IPS DF 19.7 (cell line): ENCODE measurements around the gene AGR2.

ENCODE experiments used
- DNase-seq: peaks from one replicate; pipeline ENCODE4 v3.0.0-alpha.2; 2013; ENCODE audit warnings: low read depth, low spot score

The AGR2 gene

DNA sequence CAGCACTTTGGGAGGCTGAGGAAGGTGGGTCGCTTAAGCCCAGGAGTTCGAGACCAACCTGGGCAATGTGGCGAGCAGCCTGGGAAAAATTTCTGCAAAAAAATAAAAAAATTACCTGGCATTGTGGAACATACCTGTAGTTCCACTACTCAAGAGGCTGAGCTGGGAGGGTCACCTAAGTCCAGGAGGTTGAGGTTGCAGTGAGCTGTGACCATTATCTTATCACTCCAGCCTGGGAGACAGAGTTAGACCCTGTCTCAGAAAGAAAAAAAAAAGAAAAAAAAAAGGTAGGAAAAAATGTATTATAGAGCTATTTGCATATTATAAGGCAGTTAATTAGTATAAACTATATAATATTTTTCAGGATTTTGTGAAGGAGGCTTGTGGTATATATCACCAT, 62.3 kb downstream of the AGR2 start:
- no peak for DNase-seq
